8988T (cell line): Measurements from ENCODE around the gene CADPS.

Experiments used
- DNase-seq: peaks from one replicate; pipeline ENCODE4 v3.0.0; 2011

CADPS gene

GRCh38 chr3:62678841-62679240 lies 196.4 kb downstream of the CADPS start:
- no peak for DNase-seq

- no peak for DNase-seq
Measured at GRCh38 chr3:62677926-62678325, 197.3 kb downstream of the CADPS start.

- no peak for DNase-seq
Measured at GRCh38 chr3:62676689-62677271, 198.4 kb downstream of the CADPS start.

GRCh38 chr3:62675492-62675891 lies 199.7 kb downstream of the CADPS start:
- no peak for DNase-seq

- DNase-seq: no peak
Measured at GRCh38 chr3:62672988-62673313, 202.3 kb downstream of the CADPS start.

- DNase-seq: no peak
Measured at GRCh38 chr3:62672270-62672987, 202.8 kb downstream of the CADPS start.

- DNase-seq: no peak
Measured at GRCh38 chr3:62670351-62670750, 204.9 kb downstream of the CADPS start.

- no peak for DNase-seq
Measured at GRCh38 chr3:62669161-62669560, 206.1 kb downstream of the CADPS start.

- no peak for DNase-seq
Measured at GRCh38 chr3:62667714-62668113, 207.5 kb downstream of the CADPS start.

GRCh38 chr3:62665627-62666437 lies 209.4 kb downstream of the CADPS start:
- no peak for DNase-seq

- DNase-seq: no peak
Measured at GRCh38 chr3:62662677-62663076, 212.5 kb downstream of the CADPS start.

- DNase-seq: no peak
Measured at GRCh38 chr3:62659660-62660059, 215.6 kb downstream of the CADPS start.

- DNase-seq: no peak
Measured at GRCh38 chr3:62655691-62656063, 219.5 kb downstream of the CADPS start.

- DNase-seq: no peak
Measured at GRCh38 chr3:62655056-62655690, 220.0 kb downstream of the CADPS start.

- no peak for DNase-seq
Measured at GRCh38 chr3:62653796-62654195, 221.4 kb downstream of the CADPS start.

- no peak for DNase-seq
Measured at GRCh38 chr3:62647711-62648110, 227.5 kb downstream of the CADPS start.

GRCh38 chr3:62644493-62644892 lies 230.7 kb downstream of the CADPS start:
- DNase-seq: no peak

- no peak for DNase-seq
Measured at GRCh38 chr3:62638316-62638715, 236.9 kb downstream of the CADPS start.

GRCh38 chr3:62636235-62636826 lies 238.9 kb downstream of the CADPS start:
- DNase-seq: no peak

GRCh38 chr3:62632510-62633294 lies 242.5 kb downstream of the CADPS start:
- peak; percentile 15 for DNase-seq

- no peak for DNase-seq
Measured at GRCh38 chr3:62631488-62631887, 243.7 kb downstream of the CADPS start.

GRCh38 chr3:62630664-62631063 lies 244.6 kb downstream of the CADPS start:
- no peak for DNase-seq
